GM18499 (cell line): Measurements from ENCODE around the gene FANCC.

ENCODE experiments used
- ATAC-seq: cut with Tn5 transposase; IDR thresholded peaks from one replicate; pipeline ENCODE4 v1.9.1; 2021; ENCODE audit warnings: moderate number of reproducible peaks; ENCODE audit not compliant: insufficient read depth, unreplicated experiment

Gene FANCC

DNA sequence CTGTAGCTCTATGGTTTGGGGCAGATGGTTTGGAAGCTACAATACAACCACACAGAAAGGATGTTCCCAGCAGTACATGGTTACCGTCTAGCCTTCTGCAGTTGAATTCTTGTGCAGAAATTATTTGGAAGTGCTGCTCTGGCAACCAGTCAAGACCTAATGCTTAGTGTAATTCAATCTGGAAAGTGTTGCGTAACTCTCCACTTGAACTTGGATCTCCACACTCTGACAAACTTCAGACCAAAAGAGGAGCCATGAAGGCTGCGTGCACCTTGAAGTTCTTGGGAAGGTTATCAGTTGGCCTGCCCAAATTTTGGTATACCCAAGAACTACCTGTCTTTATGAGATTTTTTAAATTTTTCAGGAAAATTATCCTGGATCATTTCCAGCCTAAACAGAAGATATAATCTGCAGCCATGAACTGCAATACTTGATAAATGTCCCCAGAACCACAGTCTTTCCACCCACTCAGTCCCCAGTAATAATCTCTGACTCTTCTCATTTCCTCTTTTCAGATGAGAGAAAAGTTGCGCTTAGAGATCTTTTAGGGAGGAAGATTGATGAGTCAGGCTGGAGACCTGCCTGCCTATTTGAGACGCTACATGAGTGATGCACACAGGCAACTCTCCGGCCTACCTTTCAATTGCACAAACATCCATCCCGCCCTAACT is 159.9 kb downstream of the FANCC start:
- ATAC-seq = peak; percentile 77

DNA sequence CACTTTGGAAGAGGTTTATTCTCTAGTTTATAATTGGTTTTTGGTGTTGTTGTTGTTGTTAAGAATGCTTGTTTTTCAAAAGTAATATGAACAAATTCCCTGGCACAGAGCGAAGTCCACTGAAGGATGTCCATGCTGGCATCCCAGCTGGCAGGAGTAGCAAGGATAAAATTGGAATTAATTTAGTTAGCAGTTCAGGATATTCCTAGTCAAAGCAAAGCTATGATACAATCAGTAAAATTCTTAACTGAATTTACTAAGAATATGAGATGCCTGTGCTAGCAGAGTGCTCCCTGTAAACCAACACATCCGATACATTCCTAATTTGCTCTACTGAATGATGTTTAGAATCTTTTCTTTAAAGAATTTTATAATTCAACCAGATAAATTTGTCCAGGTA is 161.4 kb downstream of the FANCC start:
- no peak for ATAC-seq

DNA sequence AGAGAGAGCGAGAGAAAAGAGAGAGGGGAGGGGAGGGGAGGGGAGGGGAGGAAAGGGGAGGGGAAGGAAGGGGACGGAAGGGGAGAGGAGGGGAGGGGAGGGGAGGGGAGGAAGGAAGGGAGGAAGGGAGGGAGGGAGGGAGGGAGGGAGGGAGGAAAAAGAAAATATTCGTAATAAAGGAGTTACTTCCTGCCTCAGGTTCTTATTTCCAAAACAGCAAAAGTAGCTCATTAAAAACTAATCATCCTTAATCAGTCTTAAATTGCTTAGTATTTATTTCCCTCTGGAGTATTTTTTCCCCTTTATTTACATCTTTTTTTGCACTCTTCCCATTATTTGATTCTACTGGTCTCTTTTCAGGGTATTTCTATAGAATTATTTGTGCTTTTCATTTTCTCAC is 162.3 kb downstream of the FANCC start:
- ATAC-seq = no peak

DNA sequence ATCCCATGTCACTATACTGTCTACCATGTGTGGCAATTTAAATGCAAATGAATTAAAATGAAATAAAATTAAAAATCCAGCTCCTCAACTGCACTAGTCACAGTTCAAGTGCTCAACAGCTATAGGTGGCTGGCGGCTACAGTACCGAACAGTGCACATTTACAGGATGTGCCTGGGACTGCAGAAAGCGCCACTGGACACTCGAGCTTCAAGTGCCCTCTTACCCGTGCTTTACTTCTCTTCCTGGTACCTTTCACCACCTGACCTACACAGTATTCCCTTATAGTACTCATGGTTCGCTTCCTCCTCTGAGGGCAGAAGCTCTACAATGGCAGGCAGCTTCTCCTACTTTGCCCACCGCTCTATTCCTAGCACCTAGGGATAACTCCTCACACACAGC is 166.6 kb downstream of the FANCC start:
- ATAC-seq = no peak

DNA sequence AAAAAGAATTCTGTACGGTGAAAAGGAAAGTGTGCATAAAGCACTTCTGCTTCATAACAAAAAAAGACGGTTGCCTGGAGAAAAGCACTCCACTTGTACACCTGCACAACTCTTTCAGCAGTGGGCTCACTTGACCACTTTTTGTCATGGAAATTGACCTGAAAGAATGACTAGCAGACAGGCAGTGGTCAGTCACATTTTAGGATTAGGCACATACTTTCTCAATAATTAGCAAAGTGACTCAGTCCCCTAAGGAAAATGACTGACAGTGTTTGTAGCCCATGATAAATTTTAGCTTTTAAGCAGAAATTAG is 169.3 kb downstream of the FANCC start:
- no peak for ATAC-seq

DNA sequence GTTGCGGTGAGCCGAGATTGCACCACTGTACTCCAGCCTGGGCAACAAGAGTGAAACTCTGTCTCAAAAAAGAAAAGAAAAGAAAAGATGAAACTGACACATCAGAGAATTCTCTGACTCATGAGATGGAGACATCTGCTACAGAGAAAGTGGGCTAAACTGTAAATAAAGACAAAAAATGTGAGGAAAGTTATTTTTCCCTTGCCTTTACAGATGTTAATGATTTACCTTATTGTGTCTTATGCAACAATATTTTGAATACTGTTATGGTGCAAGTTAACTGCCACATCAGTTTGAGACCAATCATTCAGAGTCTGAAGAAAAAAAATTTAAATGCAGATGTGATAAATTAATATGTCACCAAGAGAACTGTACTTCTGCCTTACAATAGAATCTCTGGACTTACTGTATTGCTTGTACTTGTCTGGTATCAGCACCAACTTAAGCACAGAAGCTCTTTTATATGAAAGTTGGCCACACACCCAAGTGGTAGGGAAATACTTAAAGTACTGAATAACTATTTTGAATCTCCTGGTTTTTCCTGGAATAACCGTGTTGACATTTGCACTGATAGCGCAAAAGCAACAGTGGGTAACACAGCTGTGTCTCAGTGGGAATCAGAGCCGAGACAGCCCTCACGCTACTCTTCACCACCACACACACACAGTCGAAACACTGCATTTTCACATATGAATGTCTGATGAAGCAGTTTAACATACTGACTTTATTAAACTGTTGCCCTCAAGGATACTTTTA is 169.9 kb downstream of the FANCC start:
- ATAC-seq = no peak

DNA sequence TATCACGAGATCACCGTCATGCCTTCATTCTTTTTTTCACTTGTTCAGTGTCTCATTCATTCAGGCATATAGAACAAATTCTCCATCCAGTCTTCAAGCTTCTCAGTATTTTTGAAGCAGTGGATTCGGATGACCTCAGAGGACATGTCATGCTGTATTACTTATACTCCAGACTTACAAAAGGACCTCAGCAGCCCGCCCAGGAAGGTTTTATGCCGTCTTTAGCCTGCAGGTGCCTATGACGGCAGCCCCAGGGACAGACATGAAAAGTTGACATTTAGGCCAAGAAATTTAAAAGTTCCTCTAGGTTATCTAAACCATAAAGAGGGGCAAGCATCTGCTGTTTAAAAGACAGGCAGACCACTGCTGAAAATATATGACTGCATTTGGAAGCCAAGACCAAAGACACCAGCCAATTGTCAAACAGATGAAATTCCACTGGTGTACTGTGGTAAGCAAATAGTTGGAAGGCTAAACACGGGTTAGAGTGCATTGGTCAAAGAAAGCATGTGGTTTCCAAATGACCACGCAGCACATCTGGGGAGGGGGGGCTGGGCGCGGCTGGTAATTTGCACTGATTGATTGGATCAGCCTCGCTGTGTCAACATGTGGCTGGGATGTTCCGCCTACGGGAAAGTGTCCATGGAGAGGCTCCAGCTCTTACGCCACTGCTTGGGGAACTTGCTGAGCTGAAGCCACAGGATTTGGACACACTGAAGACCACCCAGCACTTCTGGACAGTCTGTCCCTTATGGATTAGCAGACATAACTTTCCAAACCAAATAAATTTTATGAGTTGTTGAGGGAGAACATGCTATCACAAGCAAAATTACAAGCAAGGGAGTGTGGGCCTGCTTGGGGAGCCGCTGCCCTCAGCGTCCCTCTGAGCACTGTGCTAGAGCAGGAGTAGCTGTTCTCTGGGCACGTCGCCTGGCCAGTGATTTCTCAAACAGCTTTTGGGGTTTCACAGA is 173.6 kb downstream of the FANCC start:
- no peak for ATAC-seq

DNA sequence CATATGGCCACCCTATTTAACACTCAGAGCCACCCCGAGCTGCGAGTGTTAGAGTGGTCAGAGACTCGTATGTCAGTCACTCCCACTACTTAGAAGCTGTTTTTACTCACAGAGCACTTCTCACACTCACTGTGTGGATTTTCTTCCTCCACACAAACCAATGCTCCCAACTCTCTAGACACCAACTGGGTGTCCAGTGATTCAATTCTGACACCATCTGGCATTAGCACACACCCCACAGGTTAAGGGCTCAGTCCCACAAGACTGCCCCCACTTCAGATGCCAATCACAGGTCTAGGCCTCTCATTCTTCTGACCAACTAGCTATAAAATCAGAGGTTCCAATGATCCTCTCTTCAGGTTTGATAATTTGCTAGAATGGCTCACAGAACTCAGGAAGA is 174.8 kb downstream of the FANCC start:
- no peak for ATAC-seq

DNA sequence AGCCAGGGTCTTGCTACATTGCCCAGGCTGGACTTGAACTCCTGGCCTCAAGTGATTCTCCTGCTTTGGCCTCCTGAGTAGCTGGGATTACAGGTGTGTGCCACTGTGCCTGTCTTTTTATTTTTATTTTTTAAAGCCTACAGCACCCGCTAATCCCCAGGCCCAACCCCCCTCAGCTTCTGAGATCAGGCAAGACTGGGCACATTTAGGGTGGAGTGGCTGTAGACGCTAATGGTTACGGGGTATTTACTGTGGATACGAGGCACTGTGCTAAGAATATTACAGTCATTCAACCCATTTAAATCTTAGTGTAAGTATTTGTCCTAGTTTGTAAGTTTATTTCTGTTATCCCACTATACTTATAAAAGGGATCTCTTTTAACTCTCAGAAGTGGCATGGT is 175.2 kb downstream of the FANCC start:
- ATAC-seq = no peak

DNA sequence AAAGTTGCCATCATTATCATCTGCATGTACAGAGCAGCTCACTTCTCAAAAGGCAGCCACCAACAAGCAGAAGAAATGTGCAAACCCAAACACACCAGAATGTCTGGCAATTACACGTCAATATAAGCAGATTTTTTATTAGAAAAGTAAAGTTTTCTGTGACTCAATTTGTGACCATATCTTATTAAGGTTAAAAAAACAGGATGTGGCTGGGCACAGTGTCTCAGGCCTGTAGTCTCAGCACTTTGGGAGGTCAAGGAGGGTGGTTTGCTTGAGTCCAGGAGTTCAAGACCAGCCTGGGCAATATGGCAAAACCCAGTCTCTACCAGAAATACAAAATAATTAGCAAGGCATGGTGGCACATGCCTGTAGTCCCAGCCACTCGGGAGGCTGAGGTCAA is 176.7 kb downstream of the FANCC start:
- no peak for ATAC-seq

DNA sequence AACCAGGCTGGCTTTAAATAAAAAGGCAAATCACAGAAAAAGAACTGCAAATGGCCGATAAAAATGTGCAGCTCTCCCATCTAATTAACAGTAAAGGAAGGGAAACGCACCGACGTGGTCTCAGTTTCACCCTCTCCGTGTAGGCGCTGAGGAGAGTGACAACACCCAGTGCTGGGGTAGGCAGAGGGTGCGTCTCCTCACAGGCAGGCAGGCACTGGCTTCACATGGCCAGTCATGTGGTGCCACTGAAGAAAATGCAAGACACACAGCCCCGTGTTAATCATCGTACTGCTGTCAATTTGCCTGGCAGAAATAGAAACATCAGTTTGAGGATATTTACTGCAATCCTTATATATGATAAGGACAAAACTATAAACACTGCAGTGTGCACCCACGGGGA is 178.4 kb downstream of the FANCC start:
- ATAC-seq = no peak

DNA sequence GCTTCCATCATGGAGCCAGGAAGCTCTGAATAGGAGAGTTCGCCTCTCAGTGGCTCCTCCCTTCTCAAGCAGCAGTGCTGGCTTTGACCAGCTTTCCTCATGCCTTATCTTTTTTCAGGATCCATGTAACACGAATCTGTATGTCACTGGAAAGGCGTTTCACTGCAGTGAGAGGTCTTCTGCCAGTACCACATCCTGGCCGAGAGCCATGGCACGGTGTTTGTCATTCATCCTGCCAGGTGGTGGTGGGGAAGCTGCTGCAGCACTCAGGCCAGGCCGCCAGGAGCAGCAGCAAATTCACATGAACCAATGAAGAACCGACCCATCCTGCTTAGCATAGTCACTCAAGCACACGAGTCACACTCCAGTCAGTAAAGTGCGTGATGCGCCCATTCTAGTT is 179.0 kb downstream of the FANCC start:
- ATAC-seq = no peak

DNA sequence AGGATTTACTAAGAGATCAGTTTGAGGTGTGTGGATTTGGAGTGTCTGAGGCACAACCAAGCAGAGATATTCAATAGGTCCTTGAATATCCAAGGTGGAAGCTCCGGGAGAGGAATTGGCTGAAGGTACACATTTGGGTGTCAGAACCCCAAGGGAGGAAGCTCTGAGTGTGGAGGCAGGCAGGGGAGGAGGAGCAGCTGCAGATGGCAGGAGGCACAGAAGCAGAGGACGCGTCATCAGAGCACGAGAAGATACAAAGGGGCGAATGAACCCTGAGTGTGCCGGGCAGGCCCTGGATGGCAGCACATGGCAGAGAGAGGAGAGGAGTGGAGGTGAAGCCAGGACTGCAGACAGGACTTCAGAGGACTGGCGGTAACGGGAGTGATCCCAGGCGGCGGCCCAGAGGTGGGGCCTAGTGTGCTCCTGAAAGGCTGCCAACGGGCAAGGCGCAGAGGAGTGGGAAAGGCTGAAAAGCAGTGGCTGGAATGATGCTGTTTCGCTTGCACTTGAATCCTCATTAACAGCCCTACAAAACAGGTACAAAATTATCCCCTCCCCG is 179.8 kb downstream of the FANCC start:
- ATAC-seq = no peak

DNA sequence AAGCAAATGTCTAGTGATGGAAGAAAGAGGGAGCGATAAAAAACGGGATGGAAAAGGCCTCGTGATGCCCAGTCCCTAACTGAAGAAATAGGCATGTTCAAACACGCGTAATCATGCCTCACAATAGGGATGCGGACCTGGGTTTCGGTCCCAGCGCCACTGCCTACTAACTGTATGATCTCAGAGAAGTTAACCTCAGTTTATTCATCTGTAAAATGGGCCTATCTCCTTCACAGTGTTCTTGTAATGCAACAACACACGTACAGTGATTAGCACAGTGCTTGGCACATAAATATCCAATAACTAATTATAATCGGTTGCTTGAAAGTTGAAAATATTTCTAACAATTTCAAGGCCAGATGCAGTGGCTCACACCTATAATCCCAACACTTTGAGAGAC is 181.8 kb downstream of the FANCC start:
- no peak for ATAC-seq

DNA sequence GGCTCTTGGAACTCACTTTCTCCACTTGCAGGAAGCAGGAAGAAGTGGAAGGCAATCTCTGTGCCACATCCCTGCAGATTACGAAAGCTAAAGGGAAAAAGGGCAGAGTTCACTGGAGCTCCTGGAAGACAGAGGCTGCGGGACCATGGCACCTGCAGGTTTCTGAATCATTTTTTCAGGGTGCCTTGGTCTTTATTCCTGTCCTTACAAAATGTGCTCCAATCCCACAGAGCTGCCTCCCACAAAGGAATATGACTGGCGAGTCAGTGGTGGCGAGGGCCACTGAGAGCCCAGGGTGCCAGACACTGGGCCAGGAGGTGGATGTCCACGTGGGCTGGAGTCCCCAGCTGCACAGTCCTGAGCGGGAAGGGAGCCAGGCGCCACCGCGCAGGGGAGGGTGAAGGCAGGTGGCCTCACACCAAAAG is 183.0 kb downstream of the FANCC start:
- no peak for ATAC-seq

DNA sequence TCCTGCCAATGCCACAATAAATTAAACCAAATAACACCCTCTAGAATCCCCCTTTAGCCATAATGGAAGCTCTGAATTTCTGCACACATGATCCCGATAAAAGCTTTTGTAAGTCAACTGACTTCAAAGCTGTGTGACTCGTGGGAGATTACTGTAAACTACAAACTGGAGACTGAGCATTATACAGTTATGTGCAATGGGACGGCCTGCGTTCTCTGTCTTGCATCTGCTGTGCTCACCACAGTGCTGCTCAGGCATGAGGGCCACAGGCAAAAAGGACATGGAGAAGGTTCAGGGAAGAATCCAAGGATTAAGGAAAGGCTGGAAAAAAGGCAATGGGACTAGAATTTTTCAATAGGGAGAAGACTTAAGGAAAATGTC is 184.2 kb downstream of the FANCC start:
- no peak for ATAC-seq

DNA sequence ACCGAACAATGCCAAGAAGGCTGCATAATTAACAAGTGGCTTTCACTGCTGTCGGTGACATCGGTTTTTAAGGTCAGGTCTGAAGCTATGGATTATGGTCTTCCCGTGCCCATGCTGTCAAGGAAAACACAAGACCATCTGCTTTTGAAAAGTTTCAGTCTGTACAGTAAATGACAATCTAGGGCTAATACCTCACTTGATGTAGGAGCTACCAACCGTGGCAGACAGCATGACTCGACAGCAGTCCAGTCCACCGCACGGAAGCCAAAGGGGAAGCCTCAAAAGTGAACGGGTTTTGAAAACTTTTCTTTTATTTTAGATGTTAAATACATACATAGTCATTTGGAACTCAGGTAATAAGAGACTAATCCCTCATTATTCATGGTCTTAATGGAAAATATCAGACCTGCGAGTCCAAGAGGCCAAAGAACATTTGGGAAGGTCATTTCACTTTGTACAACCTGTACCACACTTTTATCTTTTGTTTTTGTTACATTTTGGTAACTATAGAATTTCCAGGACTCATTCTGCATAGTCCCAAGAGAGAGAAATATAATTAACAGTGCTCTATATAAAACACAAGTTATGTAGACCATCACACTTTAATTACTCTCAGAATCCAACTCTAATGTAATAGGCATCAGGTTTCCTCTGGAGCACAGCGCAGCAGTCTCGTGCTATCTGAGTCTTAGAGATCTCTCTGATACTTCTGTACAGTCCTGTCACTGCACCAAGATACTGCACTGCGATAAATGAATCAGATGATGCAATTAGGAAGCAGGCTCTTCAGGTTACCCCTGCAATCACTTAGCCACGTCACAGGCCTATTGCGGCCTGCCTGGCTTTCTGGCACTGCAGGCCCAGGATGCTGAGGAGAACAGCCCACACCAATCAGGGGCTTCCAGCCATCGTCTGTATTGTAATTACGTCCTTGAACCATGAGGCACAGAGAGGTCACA is 184.9 kb downstream of the FANCC start:
- ATAC-seq = no peak

DNA sequence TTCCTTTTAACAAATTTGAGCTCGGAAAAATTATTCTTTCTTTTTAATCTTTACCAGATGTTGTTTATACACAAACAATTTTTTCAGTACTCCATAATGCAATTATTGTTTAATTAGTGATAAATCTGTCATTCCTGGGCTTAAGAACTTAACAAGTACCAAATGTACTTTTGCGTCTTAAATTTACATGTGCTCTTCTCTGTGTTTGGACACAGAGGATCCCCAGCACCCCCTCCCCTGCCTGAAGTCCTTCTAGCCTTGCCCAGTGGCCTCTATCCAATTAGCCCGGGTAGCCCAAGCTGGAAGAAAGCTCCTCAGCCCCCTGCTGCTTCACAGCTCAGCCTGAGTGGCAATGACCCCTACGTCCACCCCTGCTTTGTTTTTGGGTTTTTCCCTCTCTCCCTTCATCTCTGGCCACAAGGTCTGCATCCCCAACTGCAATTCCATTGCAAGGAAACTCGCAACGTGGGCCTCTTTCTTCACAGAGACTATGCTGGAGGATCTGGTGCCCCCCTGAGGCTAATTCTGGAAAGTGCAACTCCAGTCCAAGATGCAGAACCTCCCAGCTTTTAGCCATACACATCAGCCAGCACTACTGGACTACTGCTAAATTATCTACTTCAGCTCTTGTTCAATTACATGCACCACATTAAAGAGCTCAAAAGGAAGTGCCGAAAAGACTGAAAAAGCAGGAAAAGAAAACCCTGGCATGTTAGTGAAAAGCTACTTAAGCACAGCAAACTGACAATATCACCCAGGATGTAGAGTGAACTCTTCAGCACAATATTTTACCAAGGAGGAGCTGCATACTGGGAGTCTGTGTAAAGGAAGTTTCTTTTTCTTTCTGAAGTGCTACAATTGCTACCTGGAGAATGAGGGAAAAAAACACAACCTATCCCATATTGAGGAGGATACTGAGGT is 186.2 kb downstream of the FANCC start:
- no peak for ATAC-seq

DNA sequence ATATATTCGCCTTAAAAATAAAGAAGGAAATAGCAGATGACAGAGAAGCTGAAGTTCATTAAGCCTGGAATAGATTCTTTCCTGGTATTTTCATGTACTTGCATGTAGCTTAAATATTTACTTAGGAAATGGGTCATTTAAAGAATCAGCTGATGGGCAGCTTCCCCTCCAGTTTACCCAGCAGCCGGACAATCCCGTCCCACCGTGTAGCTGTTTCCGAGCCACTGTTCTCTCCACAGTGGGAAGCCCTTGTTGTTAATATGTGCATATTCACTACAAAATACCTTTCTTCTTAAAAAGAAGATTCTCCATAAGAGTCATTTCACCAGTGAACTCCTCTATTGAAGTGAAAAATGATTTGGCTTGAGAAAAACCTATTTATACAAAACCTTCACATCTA is 187.0 kb downstream of the FANCC start:
- no peak for ATAC-seq
